Chondrocyte (in vitro differentiated cells): ENCODE measurements around the gene MCM7. TPM values are rescaled to one million over a fixed set of nuclear protein-coding genes. Genes with fewer than 3 reads are reported as not detected.

Experiments used
- DNase-seq: peaks from one replicate; pipeline ENCODE4 v3.0.0; 2021; ENCODE audit warnings: mixed read lengths, low spot score
- H3K27ac Mint-ChIP-seq: one replicate; pipeline ENCODE4 v1.8.0; 2021; ENCODE audit warnings: mild to moderate bottlenecking, moderate library complexity, mixed read lengths; ENCODE audit not compliant: unreplicated experiment
- H3K27me3 Mint-ChIP-seq: 2 replicates; pipeline ENCODE4 v1.8.0; 2021; ENCODE audit warnings: low read depth, mixed read lengths
- H3K36me3 Mint-ChIP-seq: 2 replicates; pipeline ENCODE4 v1.8.0; 2021; ENCODE audit warnings: low read depth, mixed read lengths
- H3K4me1 Mint-ChIP-seq: 2 replicates; pipeline ENCODE4 v1.8.0; 2021; ENCODE audit warnings: low read depth, mild to moderate bottlenecking, mixed read lengths
- H3K4me3 Mint-ChIP-seq: one replicate; pipeline ENCODE4 v1.8.0; 2021; ENCODE audit warnings: mild to moderate bottlenecking, moderate library complexity, mixed read lengths; ENCODE audit not compliant: unreplicated experiment
- H3K9me3 Mint-ChIP-seq: 2 replicates; pipeline ENCODE4 v1.8.0; 2021; ENCODE audit warnings: low read depth, mixed read lengths
- CTCF ChIP-seq: fragments of 200-600 bp; sonication (generic); IDR thresholded peaks from 2 replicates; pipeline ENCODE4 v1.5.0; 2021; ENCODE audit warnings: antibody characterized with exemption, mild to moderate bottlenecking, moderate library complexity
- total RNA-seq: library from RNA; stranded (reverse); gene quantifications from 3 replicates; pipeline ENCODE4 v1.2.1, GENCODE V29; 2021

Gene MCM7
- total RNA-seq, 1 donor from 2014 or later: 34.0 TPM

- Mint-ChIP-seq H3K9me3 (no peaks in the 10 kb centered on the region), H3K4me3 (peak overlapping the region; percentile 89), H3K27ac (peak overlapping the region; percentile 92), H3K27me3 (no peaks in the 10 kb centered on the region), H3K4me1 (peaks cover 38% of the 10 kb centered on the region), H3K36me3 (peaks cover 23% of the 10 kb centered on the region)
- no peak for DNase-seq
- TF ChIP-seq CTCF: no peak
Observed at GRCh38 chr7:100080907-100081534, 20.2 kb downstream of the MCM7 start.

DNA sequence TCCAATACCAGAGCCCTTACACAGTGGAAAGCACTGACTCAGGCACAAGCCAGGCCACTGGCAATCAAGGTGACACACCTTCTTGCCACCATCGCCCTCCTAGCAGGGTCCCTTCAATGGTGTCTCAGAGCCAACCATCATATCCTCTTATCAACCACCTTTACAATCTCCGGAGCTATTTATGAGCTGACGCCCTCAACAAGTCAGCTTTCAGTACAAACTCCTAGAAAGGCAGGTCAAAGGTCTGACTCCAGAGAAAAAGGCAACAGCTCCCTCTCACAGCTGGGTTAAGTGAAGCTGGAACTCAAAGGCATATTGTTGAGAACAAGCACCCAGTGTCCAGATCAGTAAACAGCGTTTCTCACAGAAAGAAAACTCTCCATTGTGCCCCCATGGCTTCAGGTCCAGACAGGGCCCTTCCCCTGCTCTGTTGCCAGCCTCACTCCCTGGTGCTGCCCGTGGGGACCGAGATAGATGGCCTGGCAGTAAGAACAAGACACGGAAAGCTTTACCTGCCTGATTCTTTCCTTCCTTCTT lies 22.1 kb downstream of the MCM7 start:
- H3K36me3 Mint-ChIP-seq: peaks cover 39% of the 10 kb centered on the region
- H3K27ac Mint-ChIP-seq: peak overlapping the region; percentile 92
- peaks cover 38% of the 10 kb centered on the region for H3K4me1 Mint-ChIP-seq
- peak overlapping the region; percentile 89 for H3K4me3 Mint-ChIP-seq
- no peaks in the 10 kb centered on the region for H3K27me3 Mint-ChIP-seq
- no peak for TF ChIP-seq CTCF
- DNase-seq: no peak
- H3K9me3 Mint-ChIP-seq: no peaks in the 10 kb centered on the region

DNA sequence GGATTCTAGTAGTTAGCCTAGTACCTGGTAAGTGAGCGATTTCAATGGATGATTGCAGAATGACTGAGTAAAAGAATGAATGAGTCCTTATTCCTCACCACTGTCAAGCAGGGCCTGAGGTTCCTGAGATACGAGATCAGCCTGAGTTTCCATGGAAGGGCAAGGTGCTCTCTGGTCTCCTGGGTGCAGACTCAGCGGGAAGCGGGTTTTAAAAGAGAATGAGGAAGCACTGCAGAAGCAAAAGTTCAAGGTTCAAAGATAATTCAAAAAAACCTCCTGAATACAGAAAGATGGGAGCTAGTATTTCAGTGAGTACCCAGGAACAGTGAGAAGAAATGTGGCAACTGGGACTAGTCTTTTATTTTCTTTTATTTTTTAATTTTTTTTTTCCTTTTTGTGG lies 24.0 kb downstream of the MCM7 start:
- H3K27ac Mint-ChIP-seq: no peak overlapping the region
- peaks cover 55% of the 10 kb centered on the region for H3K36me3 Mint-ChIP-seq
- H3K4me3 Mint-ChIP-seq: no peak overlapping the region
- H3K4me1 Mint-ChIP-seq: peaks cover 32% of the 10 kb centered on the region
- H3K9me3 Mint-ChIP-seq: peaks cover 8% of the 10 kb centered on the region
- TF ChIP-seq CTCF: no peak
- H3K27me3 Mint-ChIP-seq: no peaks in the 10 kb centered on the region
- DNase-seq: no peak

DNA sequence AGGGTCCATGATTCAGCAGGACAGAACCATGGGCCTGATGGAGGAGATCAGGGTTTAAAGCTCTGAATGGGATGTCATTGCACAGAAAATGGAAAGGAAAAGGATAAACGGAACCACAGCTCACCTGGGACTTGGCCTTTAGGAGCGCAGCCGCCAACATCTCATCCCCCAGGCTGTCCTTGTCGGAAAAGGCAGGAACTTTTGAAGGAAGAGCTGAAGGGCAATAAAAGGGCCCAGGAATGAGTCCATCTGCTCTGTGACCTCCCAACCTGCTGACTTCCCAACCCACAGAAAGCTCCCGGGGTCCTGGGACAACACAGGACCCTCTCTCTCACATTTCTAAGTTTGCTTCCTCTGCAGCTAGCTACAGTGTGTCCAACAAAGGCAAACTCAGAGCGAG lies 25.8 kb downstream of the MCM7 start:
- Mint-ChIP-seq H3K4me3 (no peak overlapping the region), H3K36me3 (peaks cover 69% of the 10 kb centered on the region), H3K9me3 (peaks cover 26% of the 10 kb centered on the region), H3K27ac (no peak overlapping the region), H3K4me1 (peaks cover 23% of the 10 kb centered on the region), H3K27me3 (no peaks in the 10 kb centered on the region)
- DNase-seq: no peak
- TF ChIP-seq CTCF: no peak

- Mint-ChIP-seq H3K27ac (no peak overlapping the region), H3K36me3 (peaks cover 73% of the 10 kb centered on the region), H3K4me3 (no peak overlapping the region), H3K27me3 (no peaks in the 10 kb centered on the region), H3K9me3 (peaks cover 28% of the 10 kb centered on the region), H3K4me1 (peaks cover 18% of the 10 kb centered on the region)
- no peak for TF ChIP-seq CTCF
- no peak for DNase-seq
Observed at GRCh38 chr7:100074841-100075240, 26.4 kb downstream of the MCM7 start.
